Measurements from ENCODE around the gene ABHD3. TPM values are rescaled to one million over a fixed set of nuclear protein-coding genes. Genes with fewer than 3 reads are reported as not detected.

The ABHD3 gene
- total RNA-seq = 10 to 100 TPM in 3 of 7 donors, 1 to 10 TPM in 4; 4.8 to 14.3 (median 9.5) TPM
- polyA plus RNA-seq = 10 to 100 TPM; 11.2 to 12.8 TPM
- long read RNA-seq, donor 1, transcript ABHD3-201 (9 exons, 2,064 nt) = major isoform, 13 of 29 reads
- long read RNA-seq, donor 1, partial matches to known transcripts = 1 of 29 reads
- long read RNA-seq, donor 1, other reads (novel, unspliced or antisense) = 10 of 29 reads
- long read RNA-seq, donor 2 = 0 reads
- long read RNA-seq, donor 3, transcript ABHD3-201 (9 exons, 2,064 nt) = major isoform, 11 of 21 reads
- long read RNA-seq, donor 3, partial matches to known transcripts = 0 of 21 reads
- long read RNA-seq, donor 3, other reads (novel, unspliced or antisense) = 8 of 21 reads

GRCh38 chr18:21704603-21705364, at the start of gene ABHD3:
ABHD3 (minus strand) TSS chr18:21704774; CDS start chr18:21704665, 109 bp downstream.
- no peaks in the 10 kb centered on the region for H3K36me3 ChIP-seq
- peak within 1 kb of the TSS; percentile 64 to 80 for H3K27ac ChIP-seq
- TF ChIP-seq POLR2A (IDR thresholded peaks at IDR 0.05) (peak; percentile 75), CTCF (IDR thresholded peaks at IDR 0.05) (peak; percentile 45 to 80 (median 70)), EP300 (IDR thresholded peaks at IDR 0.05) (no peak)
- H3K4me3 ChIP-seq = peak within 1 kb of the TSS; percentile 51
- intact Hi-C loops (cut with DNase I) = no loop called here
- no peaks in the 10 kb centered on the region for H3K27me3 ChIP-seq
- DNase-seq = peak; percentile 90 to 94 (median 91)
- WGBS, 3 donors = 1% methylated on average over 38 to 60 of the region's 60 CpGs
- H3K9me3 ChIP-seq = no peaks in the 10 kb centered on the region
- H3K4me1 ChIP-seq (ENCODE audit: insufficient read depth) = peaks cover 2% of the 10 kb centered on the region

- WGBS, 3 donors = 65 to 78% (median 67%) methylated on average over 2 of the region's 2 CpGs
- Histone ChIP-seq H3K36me3 (no peaks in the 10 kb centered on the region), H3K27ac (no peak overlapping the region), H3K27me3 (no peaks in the 10 kb centered on the region), H3K9me3 (no peaks in the 10 kb centered on the region), H3K4me3 (no peak overlapping the region), H3K4me1 (ENCODE audit: insufficient read depth) (peaks cover 5% of the 10 kb centered on the region)
- TF ChIP-seq EP300 (IDR thresholded peaks at IDR 0.05) = no peak
- TF ChIP-seq POLR2A (IDR thresholded peaks at IDR 0.05) = no peak
- no peak for TF ChIP-seq CTCF (IDR thresholded peaks at IDR 0.05)
- DNase-seq = no peak
- intact Hi-C loops (cut with DNase I) = no loop called here
These were observed 43.5 kb upstream of the ABHD3 start for GRCh38 chr18:21747764-21748693.

- 33 to 49% (median 43%) methylated on average over 2 of the region's 2 CpGs for WGBS, 3 donors
- Histone ChIP-seq H3K27me3 (no peaks in the 10 kb centered on the region), H3K9me3 (no peaks in the 10 kb centered on the region), H3K36me3 (no peaks in the 10 kb centered on the region), H3K4me1 (ENCODE audit: insufficient read depth) (peaks cover 7% of the 10 kb centered on the region), H3K4me3 (no peak overlapping the region), H3K27ac (no peak overlapping the region)
- intact Hi-C loops (cut with DNase I) = no loop called here
- no peak for DNase-seq
- no peak for TF ChIP-seq POLR2A (IDR thresholded peaks at IDR 0.05)
- TF ChIP-seq EP300 (IDR thresholded peaks at IDR 0.05) = no peak
- TF ChIP-seq CTCF (IDR thresholded peaks at IDR 0.05) = no peak
These were observed 42.7 kb upstream of the ABHD3 start for GRCh38 chr18:21747268-21747667.

GRCh38 chr18:21745231-21745630, 40.7 kb upstream of the ABHD3 start:
- no peak for DNase-seq
- H3K36me3 ChIP-seq = no peaks in the 10 kb centered on the region
- intact Hi-C loops (cut with DNase I) = no loop called here
- no peak overlapping the region for H3K27ac ChIP-seq
- no peaks in the 10 kb centered on the region for H3K27me3 ChIP-seq
- H3K4me1 ChIP-seq (ENCODE audit: insufficient read depth) = peaks cover 7% of the 10 kb centered on the region
- H3K9me3 ChIP-seq = no peaks in the 10 kb centered on the region
- no peak for TF ChIP-seq EP300 (IDR thresholded peaks at IDR 0.05)
- TF ChIP-seq POLR2A (IDR thresholded peaks at IDR 0.05) = no peak
- TF ChIP-seq CTCF (IDR thresholded peaks at IDR 0.05) = no peak
- WGBS, 3 donors = 92 to 96% (median 95%) methylated on average over 5 of the region's 5 CpGs
- no peak overlapping the region for H3K4me3 ChIP-seq
